ENCODE measurements around the gene POLR3B.

- TF ChIP-seq CTCF (conservative IDR thresholded peaks at IDR 0.05) (no peak), ZFX (IDR thresholded peaks at IDR 0.05) (no peak)
Observed at GRCh38 chr12:106551410-106551809, 193.9 kb downstream of the POLR3B start.

Data from C4-2B (cell line).